HG03066 (cell line): ENCODE measurements around the gene DIPK1B.

Experiments used
- ATAC-seq: cut with Tn5 transposase; IDR thresholded peaks from one replicate; pipeline ENCODE4 v1.9.1; 2021; ENCODE audit warnings: low read depth; ENCODE audit not compliant: unreplicated experiment

Gene DIPK1B

GRCh38 chr9:136711751-136712689 lies at the start of gene DIPK1B:
Gene DIPK1B (plus strand): TSS chr9:136712572. CDS start chr9:136712666, 94 bp downstream.
- no peak for ATAC-seq

- ATAC-seq = no peak
These were observed 49.5 kb upstream of the DIPK1B start, which contains the start of gene EGFL7 for GRCh38 chr9:136662656-136663581. Gene EGFL7 (plus strand): TSS chr9:136662916. CDS start chr9:136668283, 5,367 bp downstream.

GRCh38 chr9:136664000-136664915 lies 48.1 kb upstream of the DIPK1B start:
- no peak for ATAC-seq

- ATAC-seq = no peak
These were observed 47.2 kb upstream of the DIPK1B start for GRCh38 chr9:136665111-136665703.

- ATAC-seq = no peak
These were observed 46.5 kb upstream of the DIPK1B start for GRCh38 chr9:136665704-136666371.

- ATAC-seq = no peak
These were observed 45.8 kb upstream of the DIPK1B start for GRCh38 chr9:136666372-136667213.

GRCh38 chr9:136667214-136667939 lies 45.0 kb upstream of the DIPK1B start:
- no peak for ATAC-seq

- ATAC-seq = no peak
These were observed 44.2 kb upstream of the DIPK1B start for GRCh38 chr9:136667940-136668760.

GRCh38 chr9:136668983-136669790 lies 43.2 kb upstream of the DIPK1B start:
- ATAC-seq = no peak

- no peak for ATAC-seq
These were observed 42.4 kb upstream of the DIPK1B start for GRCh38 chr9:136669791-136670464.

- ATAC-seq = no peak
These were observed 41.7 kb upstream of the DIPK1B start for GRCh38 chr9:136670576-136671253.

- no peak for ATAC-seq
These were observed 41.1 kb upstream of the DIPK1B start for GRCh38 chr9:136671254-136671614.

GRCh38 chr9:136671646-136672430 lies 40.5 kb upstream of the DIPK1B start:
- ATAC-seq = no peak

- ATAC-seq = no peak
These were observed 39.8 kb upstream of the DIPK1B start for GRCh38 chr9:136672431-136673087.
